Memory B cell (primary cell): Measurements from ENCODE around the gene BRD3OS.
A peak's percentile ranks its signal among the peaks of the same experiment; 100 is the strongest.
"Not testable (repeated sequence)": the region's sequence is repeated elsewhere in the genome, so short reads cannot be mapped to it uniquely, and the experiment has no call there.

ENCODE experiments used
- ATAC-seq: fragments of 150-1000 bp; cut with Tn5 transposase; 2 replicates; pipeline ENCODE4 v1.10.0; 2021; ENCODE audit warnings: low read depth, mild to moderate bottlenecking, moderate library complexity
- DNase-seq, 2 donors: peaks; one replicate each; pipeline ENCODE4 v3.0.0; 2022; ENCODE audit warnings: low spot score in 2 of 2
- H3K27ac Mint-ChIP-seq: one replicate; pipeline ENCODE4 v1.8.0; 2022; ENCODE audit warnings: mild to moderate bottlenecking, moderate library complexity, mixed read lengths
- H3K27me3 Mint-ChIP-seq: one replicate; pipeline ENCODE4 v1.8.0; 2022; ENCODE audit warnings: mixed read lengths
- H3K36me3 Mint-ChIP-seq: one replicate; pipeline ENCODE4 v1.8.0; 2022; ENCODE audit warnings: mild to moderate bottlenecking, mixed read lengths
- H3K4me1 Mint-ChIP-seq: one replicate; pipeline ENCODE4 v1.8.0; 2022; ENCODE audit warnings: mixed read lengths
- H3K4me3 Mint-ChIP-seq: one replicate; pipeline ENCODE4 v1.8.0; 2022; ENCODE audit warnings: mild to moderate bottlenecking, moderate library complexity, mixed read lengths
- H3K9me3 Mint-ChIP-seq: one replicate; pipeline ENCODE4 v1.8.0; 2022; ENCODE audit warnings: mixed read lengths

The BRD3OS gene

GRCh38 chr9:134069480-134070399, 44.5 kb downstream of the BRD3OS start:
- H3K4me3 Mint-ChIP-seq, result peak overlapping the region; percentile 83
- DNase-seq (no peak), ATAC-seq (no peak)
- peaks cover 11% of the 10 kb centered on the region for H3K4me1 Mint-ChIP-seq
- no peak overlapping the region for H3K27ac Mint-ChIP-seq
- H3K9me3 Mint-ChIP-seq, result no peaks in the 10 kb centered on the region
- peaks cover under 1% of the 10 kb centered on the region for H3K36me3 Mint-ChIP-seq
- H3K27me3 Mint-ChIP-seq, result peaks cover 8% of the 10 kb centered on the region

- Mint-ChIP-seq H3K9me3 (no peaks in the 10 kb centered on the region), H3K4me1 (peaks cover 4% of the 10 kb centered on the region), H3K4me3 (no peak overlapping the region), H3K27ac (no peak overlapping the region), H3K27me3 (peaks cover 8% of the 10 kb centered on the region), H3K36me3 (peaks cover 2% of the 10 kb centered on the region)
- no peak for DNase-seq
- ATAC-seq, result no peak
Measured at GRCh38 chr9:134071149-134071548, 45.9 kb downstream of the BRD3OS start.

- H3K9me3 Mint-ChIP-seq, DNase-seq, H3K4me1 Mint-ChIP-seq, ATAC-seq, H3K36me3 Mint-ChIP-seq, H3K4me3 Mint-ChIP-seq, H3K27me3 Mint-ChIP-seq, H3K27ac Mint-ChIP-seq: not testable (repeated sequence)
Measured at GRCh38 chr9:134072683-134073082, 47.4 kb downstream of the BRD3OS start.

GRCh38 chr9:134073500-134073899, 48.2 kb downstream of the BRD3OS start:
- H3K9me3 Mint-ChIP-seq, result peaks cover 4% of the 10 kb centered on the region
- no peak overlapping the region for H3K4me3 Mint-ChIP-seq
- DNase-seq (no peak), ATAC-seq (no peak)
- H3K27ac Mint-ChIP-seq, result no peak overlapping the region
- no peaks in the 10 kb centered on the region for H3K4me1 Mint-ChIP-seq
- H3K36me3 Mint-ChIP-seq, result peaks cover 7% of the 10 kb centered on the region
- peaks cover 8% of the 10 kb centered on the region for H3K27me3 Mint-ChIP-seq

GRCh38 chr9:134075689-134076088, 50.4 kb downstream of the BRD3OS start:
- not testable (repeated sequence) for ATAC-seq, H3K27me3 Mint-ChIP-seq, H3K27ac Mint-ChIP-seq, DNase-seq, H3K4me3 Mint-ChIP-seq, H3K36me3 Mint-ChIP-seq, H3K4me1 Mint-ChIP-seq, H3K9me3 Mint-ChIP-seq

GRCh38 chr9:134076644-134077043, 51.4 kb downstream of the BRD3OS start:
- Mint-ChIP-seq H3K9me3 (peaks cover 9% of the 10 kb centered on the region), H3K27ac (no peak overlapping the region), H3K4me3 (no peak overlapping the region), H3K36me3 (peaks cover 9% of the 10 kb centered on the region), H3K27me3 (peaks cover 8% of the 10 kb centered on the region), H3K4me1 (no peaks in the 10 kb centered on the region)
- DNase-seq (no peak), ATAC-seq (no peak)
